ENCODE data around the gene GALNT10. TPM values are rescaled to one million over a fixed set of nuclear protein-coding genes. Genes with fewer than 3 reads are reported as not detected.

GALNT10 gene
- total and polyA plus RNA-seq, 2 of the 4 experiments (the other 2 are of a cell fraction) = 46.2 to 67.0 TPM

DNA sequence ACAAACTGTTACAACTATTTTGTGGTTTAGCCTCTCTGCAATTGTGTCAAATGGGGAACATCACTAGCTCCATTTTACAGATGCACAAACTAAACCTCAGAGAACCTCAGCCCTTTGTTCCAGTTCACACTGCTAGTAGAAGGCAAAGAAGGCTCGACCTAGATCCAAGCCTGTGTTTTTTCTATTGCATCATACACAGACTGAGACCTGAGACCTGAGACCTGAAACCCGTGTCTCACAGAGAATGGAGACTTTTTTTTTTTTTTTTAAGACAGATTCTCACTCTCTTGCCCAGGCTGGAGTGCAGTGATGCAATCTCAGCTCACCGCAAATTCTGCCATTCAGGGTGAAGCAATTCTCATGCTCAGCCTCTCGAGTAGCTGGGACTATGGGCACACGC lies 120.8 kb downstream of the GALNT10 start:
- Histone ChIP-seq H3K4me3 (ENCODE audit: insufficient read depth, low read depth, low read length) (no peak overlapping the region), H2BK5ac (ENCODE audit: low read depth, low read length, poor library complexity, severe bottlenecking) (no peak overlapping the region), H2AK5ac (ENCODE audit: low read depth, low read length) (no peak overlapping the region), H2BK15ac (ENCODE audit: low read depth, low read length) (no peak overlapping the region), H2AFZ (replicated peaks; ENCODE audit: low read length, poor library complexity) (no peak overlapping the region), H3K27me3 (ENCODE audit: control insufficient read depth, insufficient read depth, low read length) (no peaks in the 10 kb centered on the region), H3K18ac (ENCODE audit: low read depth, low read length) (no peak overlapping the region), H4K5ac (ENCODE audit: low read depth, low read length) (no peak overlapping the region), H3K9me3 (ENCODE audit: control insufficient read depth, insufficient read depth, low read length) (no peaks in the 10 kb centered on the region), H3K4me2 (ENCODE audit: low read depth, low read length) (no peak overlapping the region), H3K36me3 (ENCODE audit: control insufficient read depth, insufficient read depth, low read length) (no peaks in the 10 kb centered on the region), H3K4me1 (ENCODE audit: control insufficient read depth, insufficient read depth, low read length) (peaks cover 10% of the 10 kb centered on the region), H3K23ac (ENCODE audit: low read depth, low read length) (no peak overlapping the region), H3K27ac (ENCODE audit: insufficient read depth, low read length) (no peak overlapping the region), H4K20me1 (ENCODE audit: insufficient read depth, low read length) (peaks cover 7% of the 10 kb centered on the region; the same call in 1 of the 2 replicates), H3K14ac (replicated peaks; ENCODE audit: low read depth, low read length) (no peak overlapping the region), H2BK20ac (ENCODE audit: low read depth, low read length) (no peak overlapping the region), H3K56ac (ENCODE audit: extremely low read depth, insufficient read depth, low read length) (no peak overlapping the region), H3K79me1 (ENCODE audit: low read depth in 1 of 2, low read length in 2 of 2) (peaks cover 25 to 53% of the 10 kb centered on the region in 2 experiments), H2BK120ac (ENCODE audit: low read depth, low read length) (no peak overlapping the region), H3K9me1 (ENCODE audit: insufficient read depth, low read length) (peaks cover 19% of the 10 kb centered on the region), H4K91ac (ENCODE audit: insufficient read depth, low read depth, low read length) (no peak overlapping the region), H3K4ac (ENCODE audit: low read depth, low read length) (no peak overlapping the region), H3K9ac (ENCODE audit: low read depth, low read length) (no peak overlapping the region), H4K8ac (ENCODE audit: low read depth in 2 of 2, low read length in 2 of 2) (no peak overlapping the region), H2AK9ac (replicated peaks; ENCODE audit: low read depth, low read length, poor library complexity) (no peak overlapping the region)
- TF ChIP-seq MAZ (IDR thresholded peaks at IDR 0.05; ENCODE audit: borderline replicate concordance, low read depth, low read length) (no peak), SMC3 (IDR thresholded peaks at IDR 0.05; ENCODE audit: low read depth, low read length) (no peak), CEBPB (IDR thresholded peaks at IDR 0.05; ENCODE audit: low read depth, low read length) (peak; percentile 60), MXI1 (IDR thresholded peaks at IDR 0.05; ENCODE audit: borderline replicate concordance, low read depth, low read length) (no peak)
- WGBS, 2 experiments (ENCODE audit: extremely low coverage in 2 of 2, insufficient read length in 1 of 2) = no CpG with 5 or more reads among the region's 5 CpGs
- intact Hi-C loops (cut with micrococcal nuclease) (no loop called here), in situ Hi-C loops (cut with MboI; ENCODE audit: low sequenced_read_pairs) (no loop called here), dilution Hi-C loops (cut with HindIII; ENCODE audit: low sequenced_read_pairs, unreplicated experiment) (no loop called here)
- ATAC-seq (ENCODE audit: low read depth) (no peak), DNase-seq (no peak)
- no TSS peak for BruUV-seq (replicated peaks)
- POLR2A ChIA-PET (ENCODE audit: unreplicated experiment) = no interaction called here
- CTCF ChIA-PET = interaction anchor here (0.7 kb wide), 1 partner anchor 53 kb away, joined by 5 read pairs; no protein-coding TSS in a partner anchor

Data from IMR-90 (cell line).